Kidney (tissue), 14 donors: ENCODE measurements around the gene ADI1. TPM values are rescaled to one million over a fixed set of nuclear protein-coding genes. Genes with fewer than 3 reads are reported as not detected.
A peak's percentile ranks its signal among the peaks of the same experiment; 100 is the strongest.

Source experiments
- DNase-seq, 5 donors: peaks; one replicate each; pipeline ENCODE4 v3.0.0-alpha.2; 2013 to 2020
- FAIRE-seq: peaks from 2 replicates; lab custom pipeline; 2012; peaks lifted over from hg19 to GRCh38; lab: Jason Lieb, UNC
- H3K27ac ChIP-seq, 2 donors: one replicate each; pipeline ENCODE4 v1.7.0; 2013; ENCODE audit warnings: low read depth in 2 of 2, low read length in 2 of 2, inconsistent platforms in 1 of 2
- H3K27me3 ChIP-seq: one replicate; pipeline ENCODE4 v1.7.1; 2013; ENCODE audit warnings: low read length, inconsistent platforms; ENCODE audit not compliant: control insufficient read depth, insufficient read depth
- H3K36me3 ChIP-seq, 3 donors: one replicate each; pipeline versions ENCODE4 v1.7.0 to v1.7.1; 2013; ENCODE audit warnings: low read length in 3 of 3, control low read depth in 1 of 3, inconsistent platforms in 1 of 3; ENCODE audit not compliant: insufficient read depth in 3 of 3, control insufficient read depth in 2 of 3
- H3K4me1 ChIP-seq, 3 donors: one replicate each; pipeline versions ENCODE4 v1.7.0 to v1.7.1; 2013; ENCODE audit warnings: low read length in 3 of 3, inconsistent platforms in 1 of 3, low read depth in 1 of 3; ENCODE audit not compliant: control insufficient read depth in 2 of 3, insufficient read depth in 2 of 3
- H3K4me3 ChIP-seq, 3 donors: one replicate each; pipeline versions ENCODE4 v1.7.0 to v1.8.1; 2013; ENCODE audit warnings: low read length in 3 of 3, control low read depth in 1 of 3, inconsistent platforms in 1 of 3
- H3K9ac ChIP-seq, 3 donors: one replicate each; pipeline versions ENCODE4 v1.7.0 to v1.7.1; 2013; ENCODE audit warnings: low read length in 3 of 3, control low read depth in 1 of 3, inconsistent platforms in 1 of 3
- H3K9me3 ChIP-seq, 3 donors: one replicate each; pipeline versions ENCODE4 v1.7.0 to v1.7.1; 2013; ENCODE audit warnings: low read length in 3 of 3, control low read depth in 1 of 3, inconsistent platforms in 1 of 3; ENCODE audit not compliant: control insufficient read depth in 2 of 3, insufficient read depth in 1 of 3
- CTCF ChIP-seq: IDR thresholded peaks from 3 replicates; pipeline ENCODE4 v1.5.1; 2012; ENCODE audit warnings: mild to moderate bottlenecking, moderate library complexity, borderline replicate concordance; ENCODE audit not compliant: insufficient read depth; ENCODE audit errors: extremely low read depth
- intact Hi-C: fragments of 100-400 bp; cut with DNase I; formaldehyde crosslinking; loops from one replicate; pipeline ENCODE4 v1.11.1; 2022
- polyA plus RNA-seq: library from polyadenylated mRNA; stranded (reverse); fragments of 350-450 nt; fragmentation: Illumina TruSeq; extraction: RNeasy Lipid Tissue Mini Kit (QIAGEN cat#74804); gene quantifications from one replicate; pipeline ENCODE4 v1.2.3, GENCODE V29; 2014; ENCODE audit warnings: low read depth, low replicate concordance; ENCODE audit not compliant: insufficient read depth
- total RNA-seq: library from RNA; stranded (reverse); fragmentation: NEBNext Ultra II Directional; extraction: Animal tissue kit (Norgen Biotek cat#: 25700); gene quantifications from one replicate; pipeline ENCODE4 v1.2.1, GENCODE V29; 2021
- donor health status: control.
- donor health status: control.
- donor health status: control.
- donor health status: control.
- donor health status: control.
- donor health status: DM: yes; HTN: yes; CAD: no.
- donor health status: Normal renal cell carcinoma (clear cell type).

Gene ADI1
- total and polyA plus RNA-seq, 2 donors from 2014 or later: 74.0 to 236 TPM

- H3K36me3 ChIP-seq: peaks cover 13 to 46% (median 26%) of the 10 kb centered on the region in 3 donors
- peaks cover 3% of the 10 kb centered on the region for H3K27me3 ChIP-seq
- DNase-seq (no peak), FAIRE-seq (no peak)
- H3K27ac ChIP-seq: no peak overlapping the region
- intact Hi-C loops: no loop called here
- TF ChIP-seq CTCF: no peak
- H3K4me1 ChIP-seq: no peaks in the 10 kb centered on the region
- H3K9me3 ChIP-seq: peaks cover 0 to 5% (median 0%) of the 10 kb centered on the region in 3 donors
- no peak overlapping the region for H3K4me3 ChIP-seq
- H3K9ac ChIP-seq: no peak overlapping the region
Observed at GRCh38 chr2:3504741-3505140, 14.6 kb downstream of the ADI1 start.

GRCh38 chr2:3503483-3503882, 15.8 kb downstream of the ADI1 start:
- peaks cover 0 to 5% (median 0%) of the 10 kb centered on the region in 3 donors for H3K9me3 ChIP-seq
- FAIRE-seq: no peak
- H3K4me1 ChIP-seq: no peaks in the 10 kb centered on the region
- H3K27me3 ChIP-seq: peaks cover 3% of the 10 kb centered on the region
- no peak overlapping the region for H3K27ac ChIP-seq
- no peak for TF ChIP-seq CTCF
- intact Hi-C loops: no loop called here
- no peak overlapping the region for H3K4me3 ChIP-seq
- H3K9ac ChIP-seq: no peak overlapping the region
- DNase-seq: no peak
- H3K36me3 ChIP-seq: peaks cover 14 to 59% (median 28%) of the 10 kb centered on the region in 3 donors

GRCh38 chr2:3503046-3503445, 16.3 kb downstream of the ADI1 start:
- intact Hi-C loops: no loop called here
- H3K4me1 ChIP-seq: no peaks in the 10 kb centered on the region
- peaks cover 0 to 5% (median 0%) of the 10 kb centered on the region in 3 donors for H3K9me3 ChIP-seq
- H3K27ac ChIP-seq: no peak overlapping the region
- no peak for TF ChIP-seq CTCF
- peaks cover 15 to 61% (median 32%) of the 10 kb centered on the region in 3 donors for H3K36me3 ChIP-seq
- FAIRE-seq: no peak
- H3K4me3 ChIP-seq: peak overlapping the region in 1 of 3 donors; percentile 36
- H3K9ac ChIP-seq: no peak overlapping the region
- H3K27me3 ChIP-seq: peaks cover 3% of the 10 kb centered on the region
- DNase-seq: no peak
